ENCODE results near the gene STK17B.

GRCh38 chr2:196140213-196140612 lies 31.2 kb downstream of the STK17B start:
- TF ChIP-seq, protein P1, sequence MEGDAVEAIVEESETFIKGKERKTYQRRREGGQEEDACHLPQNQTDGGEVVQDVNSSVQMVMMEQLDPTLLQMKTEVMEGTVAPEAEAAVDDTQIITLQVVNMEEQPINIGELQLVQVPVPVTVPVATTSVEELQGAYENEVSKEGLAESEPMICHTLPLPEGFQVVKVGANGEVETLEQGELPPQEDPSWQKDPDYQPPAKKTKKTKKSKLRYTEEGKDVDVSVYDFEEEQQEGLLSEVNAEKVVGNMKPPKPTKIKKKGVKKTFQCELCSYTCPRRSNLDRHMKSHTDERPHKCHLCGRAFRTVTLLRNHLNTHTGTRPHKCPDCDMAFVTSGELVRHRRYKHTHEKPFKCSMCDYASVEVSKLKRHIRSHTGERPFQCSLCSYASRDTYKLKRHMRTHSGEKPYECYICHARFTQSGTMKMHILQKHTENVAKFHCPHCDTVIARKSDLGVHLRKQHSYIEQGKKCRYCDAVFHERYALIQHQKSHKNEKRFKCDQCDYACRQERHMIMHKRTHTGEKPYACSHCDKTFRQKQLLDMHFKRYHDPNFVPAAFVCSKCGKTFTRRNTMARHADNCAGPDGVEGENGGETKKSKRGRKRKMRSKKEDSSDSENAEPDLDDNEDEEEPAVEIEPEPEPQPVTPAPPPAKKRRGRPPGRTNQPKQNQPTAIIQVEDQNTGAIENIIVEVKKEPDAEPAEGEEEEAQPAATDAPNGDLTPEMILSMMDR (conservative IDR thresholded peaks at IDR 0.05; ENCODE audit: low read length): no peak
- TF ChIP-seq EZH2phosphoT487 (IDR thresholded peaks at IDR 0.05; ENCODE audit: borderline replicate concordance): no peak
